GM19455 (cell line): ENCODE measurements around the gene SAMMSON.

Experiments used
- ATAC-seq: cut with Tn5 transposase; IDR thresholded peaks from one replicate; pipeline ENCODE4 v1.9.1; 2021; ENCODE audit not compliant: unreplicated experiment

Gene SAMMSON

DNA sequence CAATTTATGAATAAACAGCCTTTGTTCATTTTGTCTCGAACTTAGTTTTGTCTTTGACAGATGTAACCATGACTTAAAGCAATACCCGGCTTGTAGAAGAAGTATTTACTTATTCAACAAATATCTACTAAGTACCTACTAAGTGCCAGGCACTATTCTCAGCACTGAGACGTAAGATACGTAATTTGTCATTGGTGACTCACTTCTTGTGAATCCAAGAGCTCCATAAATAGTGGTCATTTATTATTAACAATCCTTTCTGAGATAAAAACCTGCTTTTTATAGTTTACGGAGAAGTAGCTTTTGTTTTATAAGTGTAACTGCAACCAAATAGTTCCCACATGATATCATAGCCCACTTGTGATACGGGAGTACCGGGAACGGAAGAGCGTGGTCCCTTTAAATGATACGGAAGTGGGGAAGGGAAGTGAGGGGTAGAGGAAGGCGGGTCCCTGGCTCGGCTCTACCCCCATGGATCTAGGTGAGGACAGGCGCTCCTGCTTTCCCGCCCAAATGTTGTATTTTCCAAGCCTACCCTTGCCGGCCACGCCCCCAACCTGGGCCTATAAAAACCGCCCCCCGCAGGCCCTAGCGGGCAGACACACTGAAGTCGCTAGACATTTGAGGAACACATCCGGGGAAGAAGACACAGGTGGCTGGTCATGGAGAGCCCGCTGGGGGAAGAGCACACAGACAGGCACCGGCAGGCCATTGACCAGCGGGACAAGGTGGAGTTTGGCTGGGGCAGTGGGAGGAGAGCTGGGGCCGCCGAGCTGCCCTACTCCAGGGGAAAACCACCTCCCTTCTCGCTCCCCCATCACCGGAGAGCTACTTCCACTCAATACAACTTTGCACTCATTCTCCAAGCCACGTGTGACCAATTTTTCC is at the start of gene SAMMSON:
TSS of gene SAMMSON (plus strand) at position 594 of the 888 bp plus-strand sequence.
- ATAC-seq: no peak

DNA sequence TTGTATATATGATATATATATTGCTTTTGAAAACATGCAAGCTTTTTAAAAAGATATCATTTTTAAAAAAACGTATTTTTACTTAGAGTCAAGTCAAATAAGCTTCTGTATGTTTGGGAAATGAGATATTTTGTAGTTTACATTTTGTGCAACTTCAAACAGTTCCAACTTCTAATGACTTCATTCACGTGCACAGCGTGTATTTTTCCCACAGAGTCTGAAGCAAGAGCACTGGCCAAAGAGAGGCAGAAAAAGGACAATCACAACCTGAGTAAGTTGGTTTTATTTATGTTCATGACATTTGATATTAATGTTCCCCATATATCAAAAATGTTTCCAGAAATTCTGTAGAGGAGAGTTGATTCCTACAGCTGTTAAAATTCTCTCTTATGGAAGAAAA is 47.9 kb upstream of the SAMMSON start:
- ATAC-seq: no peak

DNA sequence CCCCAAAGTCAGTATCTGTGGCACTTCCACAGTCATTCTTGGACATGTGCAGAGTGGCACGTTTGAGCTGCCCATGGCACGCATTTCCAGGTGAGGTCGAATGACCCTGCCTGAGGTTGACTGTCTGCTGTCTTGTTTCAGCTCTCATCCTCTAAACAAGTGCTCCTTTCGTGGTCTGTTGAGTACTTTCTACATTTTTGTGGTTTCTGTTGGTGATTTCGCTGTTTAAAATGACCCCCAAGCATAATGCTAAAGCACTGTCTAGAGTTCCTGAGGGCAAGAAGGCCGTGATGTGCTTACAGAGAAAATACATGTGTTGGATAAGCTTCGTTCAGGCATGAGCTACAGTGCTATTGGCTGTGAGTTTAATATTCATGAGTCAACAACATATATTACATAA is 40.0 kb upstream of the SAMMSON start:
- no peak for ATAC-seq

DNA sequence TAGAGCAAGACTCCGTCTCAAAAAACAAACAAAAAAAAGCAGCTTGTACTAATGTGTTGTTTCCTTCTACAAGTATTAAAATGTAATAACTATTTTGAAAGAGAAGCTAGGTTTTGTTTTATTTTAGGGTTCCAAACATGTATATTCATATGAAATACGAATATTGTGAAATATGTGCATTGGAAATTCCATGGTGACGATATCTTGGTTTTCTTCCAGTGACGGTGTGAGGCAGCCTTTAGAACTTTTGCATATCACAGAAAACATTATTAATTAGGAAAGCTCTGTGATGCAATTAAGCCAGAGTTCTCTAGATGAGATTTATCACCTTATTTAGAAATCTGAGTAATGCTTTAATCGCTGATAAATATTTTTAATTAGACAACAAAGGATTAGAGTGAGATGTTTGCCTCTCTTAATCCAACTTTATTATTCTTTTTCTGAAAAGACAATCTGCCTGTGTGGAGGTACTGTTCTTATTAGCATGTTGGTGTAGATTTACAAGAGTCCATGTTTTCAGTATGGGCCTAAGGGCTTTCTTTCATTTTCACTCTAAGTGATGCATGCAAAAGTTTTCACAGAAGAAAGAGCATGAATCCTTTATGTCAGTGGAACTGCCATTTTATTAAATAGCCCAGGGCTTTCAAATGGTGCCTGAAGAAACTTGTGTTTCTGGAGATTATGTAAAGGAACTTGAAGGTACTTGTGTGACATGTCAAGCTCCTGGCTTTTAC is 37.7 kb upstream of the SAMMSON start:
- ATAC-seq: no peak

DNA sequence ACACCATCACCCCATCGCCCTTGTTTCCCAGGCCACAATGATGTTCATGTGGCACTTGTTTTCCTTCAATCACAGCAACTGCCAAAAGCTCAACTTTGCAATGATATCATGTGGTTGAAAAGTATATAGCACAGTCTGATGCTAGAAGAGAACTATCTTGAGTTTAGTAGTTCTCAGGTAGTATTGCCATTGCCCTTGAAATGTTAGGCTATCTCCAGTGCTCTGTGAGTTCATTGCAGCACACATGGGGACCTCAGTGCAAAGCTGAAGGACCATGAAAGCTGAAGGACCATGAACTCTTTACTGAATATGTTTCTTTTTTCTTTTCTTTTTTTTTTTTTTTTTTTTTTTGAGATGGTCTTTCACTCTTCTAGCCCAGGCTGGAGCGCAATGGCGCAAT is 35.9 kb upstream of the SAMMSON start:
- ATAC-seq: no peak

DNA sequence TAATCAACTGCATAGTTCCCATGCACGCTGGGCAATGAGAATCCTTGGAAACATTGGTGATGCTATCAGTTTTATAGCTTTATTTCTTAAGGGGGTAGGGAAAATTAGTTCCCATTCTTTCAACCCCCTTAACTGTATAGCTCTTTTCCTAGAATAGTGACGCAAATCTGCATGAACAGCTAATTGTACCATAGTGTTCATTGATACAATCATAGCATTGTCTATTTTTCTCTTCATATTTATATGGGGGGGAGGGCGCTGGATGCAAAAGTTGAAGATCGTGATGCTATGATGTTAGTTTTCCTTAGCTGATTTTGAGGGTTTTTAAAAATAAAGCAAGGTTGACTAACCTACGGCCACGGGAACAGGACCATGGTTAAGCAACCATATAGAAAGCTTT is 32.4 kb upstream of the SAMMSON start:
- no peak for ATAC-seq

DNA sequence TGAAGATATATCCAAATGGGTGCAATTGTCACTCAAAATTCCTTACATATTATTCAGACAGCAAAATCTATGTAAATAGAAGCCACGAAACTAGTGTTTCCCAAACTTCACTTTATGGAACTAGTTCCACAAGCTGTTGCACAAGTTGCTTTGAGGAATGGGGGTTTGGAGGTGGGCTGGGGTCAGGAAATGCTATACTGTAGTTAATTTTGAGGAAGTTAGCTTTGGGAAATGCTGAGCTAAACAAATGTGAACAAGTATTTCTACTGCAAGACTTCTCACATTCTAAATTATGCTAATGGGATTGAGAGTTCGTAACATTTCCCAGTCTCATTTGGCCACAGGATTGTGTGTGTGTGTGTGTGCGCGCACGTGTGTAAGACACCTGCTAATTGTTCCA is 28.7 kb upstream of the SAMMSON start:
- no peak for ATAC-seq

DNA sequence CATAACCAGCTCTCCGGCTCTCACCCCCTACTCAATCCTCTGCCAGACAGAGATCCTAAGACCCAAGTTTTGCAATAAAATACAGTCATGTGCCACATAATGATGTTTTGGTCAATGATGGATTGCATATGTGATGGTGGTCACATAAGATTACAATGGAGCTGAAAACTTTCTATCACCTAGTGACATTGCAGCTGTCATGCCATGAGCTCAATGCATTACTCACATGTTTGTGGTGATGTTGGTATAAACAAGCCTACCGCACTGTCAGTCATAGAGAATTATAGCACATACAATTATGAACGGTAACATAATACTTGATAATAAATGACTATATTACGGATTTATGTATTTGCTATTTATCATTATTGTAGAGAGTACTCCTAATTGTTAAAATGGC is 26.9 kb upstream of the SAMMSON start:
- ATAC-seq: no peak

DNA sequence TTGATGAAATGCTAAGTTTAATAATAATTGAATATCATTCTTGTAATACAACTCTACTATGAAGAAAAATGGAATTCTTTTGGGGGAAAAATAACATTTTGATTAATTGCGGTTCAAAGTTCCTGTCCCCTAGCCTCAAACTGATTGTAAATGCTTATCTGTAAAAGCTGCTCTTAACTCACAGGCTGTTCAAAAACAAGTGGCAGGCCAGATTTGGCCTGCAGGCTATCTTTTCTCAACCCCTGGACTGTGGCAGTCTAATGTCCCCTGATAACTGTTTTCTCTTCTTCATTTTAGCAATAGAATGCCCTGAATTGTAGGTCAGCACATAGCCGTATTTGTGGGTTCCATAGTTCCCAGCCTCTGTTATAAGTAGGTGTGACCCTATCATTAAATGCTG is 23.5 kb upstream of the SAMMSON start:
- no peak for ATAC-seq

DNA sequence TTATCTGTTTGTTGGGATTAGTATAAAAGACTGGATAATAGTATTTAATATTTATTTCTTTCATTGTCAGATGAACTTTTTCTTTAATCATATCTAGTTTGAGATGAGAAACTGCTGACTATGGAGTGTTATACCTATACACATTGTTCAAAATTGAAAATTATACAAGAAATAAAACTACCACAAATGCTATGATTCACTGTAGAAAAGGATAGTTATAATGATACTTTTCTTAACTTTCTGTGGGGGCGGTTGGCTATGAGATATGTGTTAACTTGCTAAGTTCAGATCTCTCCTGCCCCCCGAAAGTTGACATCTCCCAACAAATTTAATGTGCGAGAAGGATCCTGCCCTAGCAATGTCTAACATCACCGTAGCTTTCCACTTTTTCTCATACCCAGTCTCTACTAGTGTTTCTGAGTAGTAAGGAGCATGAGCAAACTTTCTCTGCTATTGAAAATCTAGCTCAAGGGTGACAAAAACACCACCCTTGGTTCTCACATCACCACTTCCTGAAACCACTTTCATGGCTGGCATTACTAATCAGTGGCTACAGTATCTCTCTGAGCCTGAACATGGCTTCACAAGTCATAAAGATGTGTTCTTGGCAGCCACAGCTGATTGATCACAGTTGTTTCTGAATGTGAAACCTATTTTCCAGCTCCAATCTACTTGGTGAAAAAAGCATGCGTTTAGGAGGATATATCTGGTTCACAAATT is 15.8 kb upstream of the SAMMSON start:
- no peak for ATAC-seq

DNA sequence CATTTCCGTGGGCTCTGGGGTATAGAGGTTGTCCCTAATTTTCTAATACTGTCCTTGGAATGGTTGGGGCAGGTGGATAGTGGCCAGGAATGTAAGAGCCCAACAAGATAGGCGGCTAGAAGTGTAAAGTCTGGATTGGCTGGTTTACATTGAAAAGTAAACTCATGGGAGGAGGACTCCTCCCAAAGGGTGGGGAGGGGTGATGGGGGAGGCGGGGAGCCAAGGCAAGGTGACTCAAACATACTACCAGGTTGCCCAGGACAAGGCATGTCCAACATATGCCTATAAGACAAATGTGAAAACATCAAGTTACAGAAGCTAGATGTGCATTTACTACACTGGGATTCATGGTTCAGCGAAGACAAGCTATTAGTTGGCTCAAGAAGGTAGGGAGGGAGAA is 14.3 kb upstream of the SAMMSON start:
- no peak for ATAC-seq

DNA sequence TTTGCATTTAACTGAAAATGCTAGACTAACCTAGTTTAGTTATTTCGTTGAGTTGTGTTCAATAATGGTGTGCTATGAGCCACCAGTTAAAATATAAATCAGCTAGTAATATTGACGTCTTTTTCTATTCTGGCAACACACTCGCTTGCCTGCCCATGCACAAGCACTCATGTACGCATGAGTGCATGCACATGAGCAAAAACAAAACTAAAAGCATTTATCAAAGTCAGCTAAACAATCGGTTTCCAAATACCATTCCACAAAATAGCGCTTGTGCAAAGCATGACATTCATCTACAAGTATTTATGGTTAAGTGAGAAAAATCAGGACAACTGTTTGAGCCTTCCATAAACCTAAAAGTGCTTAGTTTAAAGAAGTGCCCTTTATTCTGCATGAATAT is 13.1 kb upstream of the SAMMSON start:
- no peak for ATAC-seq

DNA sequence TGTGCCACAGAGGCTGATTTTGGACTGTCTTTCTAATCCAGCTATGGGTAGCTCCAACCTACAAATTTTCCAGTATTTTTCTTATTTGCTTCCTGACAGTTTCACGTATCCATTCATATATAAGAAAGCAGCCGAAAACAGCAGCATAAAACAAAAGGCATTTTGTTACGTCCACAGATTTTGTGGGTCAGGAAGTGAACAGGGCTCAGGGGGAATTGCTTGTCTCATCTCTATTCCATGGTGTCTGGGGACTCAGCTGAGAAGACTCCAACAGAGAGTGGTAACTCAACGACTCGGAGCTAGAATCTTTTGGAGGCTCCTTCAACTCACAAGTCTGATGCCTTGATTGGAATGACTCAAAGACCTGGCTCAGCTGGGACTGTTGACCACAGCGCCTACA is 11.7 kb upstream of the SAMMSON start:
- no peak for ATAC-seq

DNA sequence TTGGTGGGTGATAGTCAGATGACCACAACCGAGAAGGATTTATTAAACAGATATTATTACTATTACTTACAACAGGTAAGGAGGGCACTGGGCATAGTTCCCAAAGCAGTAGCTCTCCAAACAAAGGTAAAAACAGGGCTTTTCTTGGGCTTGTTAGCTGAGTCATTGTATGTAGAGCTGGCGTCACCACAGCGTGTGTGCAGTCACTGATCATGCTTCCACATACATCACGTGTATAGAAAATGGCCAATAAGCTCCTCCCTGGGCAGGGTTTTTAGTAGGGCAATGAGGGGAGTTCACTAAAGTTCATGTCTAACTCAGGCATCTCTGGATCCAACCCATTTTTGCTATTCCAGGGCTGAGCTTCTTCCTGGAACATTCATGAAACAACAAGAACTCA is 5.8 kb upstream of the SAMMSON start:
- no peak for ATAC-seq

DNA sequence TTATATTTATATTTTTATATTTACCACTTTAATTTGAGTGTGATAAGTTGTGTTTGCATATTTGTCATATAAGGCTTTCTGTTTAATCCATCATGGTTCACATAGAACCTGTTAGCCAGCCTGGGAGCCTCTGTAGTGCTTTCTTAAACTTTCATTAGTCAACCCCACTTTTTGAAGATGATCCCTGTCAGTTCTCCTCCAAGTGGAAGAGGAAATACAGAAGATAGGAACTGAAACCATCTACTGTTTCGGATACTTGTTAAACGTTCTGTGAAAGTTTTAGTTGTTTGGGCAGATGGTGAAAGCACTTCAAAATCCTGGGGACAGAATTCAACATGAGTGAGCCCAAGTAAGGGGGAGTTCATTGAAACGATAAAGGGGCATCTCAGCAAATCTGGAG is 4.6 kb upstream of the SAMMSON start:
- no peak for ATAC-seq

DNA sequence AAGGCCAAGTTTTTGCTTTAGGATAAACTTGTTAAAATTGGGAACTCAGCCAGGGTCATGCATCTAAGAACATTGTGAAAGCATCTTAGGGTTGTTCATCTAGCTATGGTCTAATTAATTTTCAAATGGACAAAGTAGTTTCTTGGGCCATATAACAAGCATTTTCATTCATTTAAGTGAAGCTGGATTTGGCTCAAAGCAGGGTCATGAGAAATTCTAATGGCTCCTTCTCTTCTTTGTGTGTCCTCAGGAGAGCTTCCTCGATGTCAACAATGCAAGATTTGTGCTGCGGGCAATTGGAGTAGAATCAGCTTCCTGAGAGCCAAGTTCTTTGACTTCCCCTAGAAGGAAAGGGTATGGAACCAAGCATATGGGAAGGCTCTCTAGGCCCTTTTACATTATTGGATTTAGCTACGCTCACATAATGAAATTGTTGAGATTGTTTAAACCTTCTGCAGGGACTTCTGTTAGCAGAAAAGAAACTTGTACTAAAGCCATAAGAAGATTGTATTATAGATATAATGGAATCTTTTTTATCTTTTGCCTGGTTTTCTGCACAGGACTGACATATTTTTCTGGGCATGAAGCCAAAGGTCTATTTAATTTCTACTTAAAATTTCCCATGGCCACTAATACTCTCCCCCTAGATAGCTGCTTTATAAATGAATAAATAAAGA is 1.8 kb upstream of the SAMMSON start:
- no peak for ATAC-seq

DNA sequence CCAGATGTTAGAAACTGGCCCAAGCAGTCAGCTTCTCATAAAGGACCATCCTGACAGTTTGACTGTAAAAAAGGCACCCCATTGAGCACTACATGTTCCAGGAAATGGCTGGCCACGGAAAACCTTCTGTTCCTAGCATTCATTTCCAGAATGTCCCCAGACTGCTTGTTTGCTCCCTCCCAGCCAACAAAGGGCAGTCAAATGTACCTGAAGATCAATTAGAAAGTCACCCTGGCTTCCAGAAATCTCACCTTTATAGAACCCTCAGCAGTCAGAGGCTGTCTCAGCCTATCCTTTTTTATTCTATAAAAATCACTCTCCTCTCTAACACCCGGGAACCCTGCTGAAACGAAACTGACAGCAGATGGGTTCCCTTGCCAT is 784 bp upstream of the SAMMSON start:
- ATAC-seq: no peak

DNA sequence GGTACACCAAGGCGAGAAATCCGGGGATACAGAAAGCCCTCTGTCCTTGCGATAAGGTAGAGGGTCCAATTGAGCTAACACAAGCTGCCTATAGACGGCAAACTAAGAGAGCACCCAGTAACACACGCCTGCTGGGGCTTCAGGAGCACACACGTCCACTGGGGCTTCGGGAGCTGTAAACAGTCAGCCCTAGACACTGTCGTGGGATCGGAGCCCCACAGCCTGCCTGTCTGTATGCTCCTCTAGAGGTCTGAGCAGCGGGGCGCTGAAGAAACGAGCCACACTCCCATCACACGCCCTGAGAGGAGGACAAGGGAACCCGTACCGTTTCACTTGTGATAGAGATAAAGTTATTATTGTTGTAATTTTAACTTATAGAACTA is 486 bp downstream of the SAMMSON start:
- ATAC-seq: no peak

DNA sequence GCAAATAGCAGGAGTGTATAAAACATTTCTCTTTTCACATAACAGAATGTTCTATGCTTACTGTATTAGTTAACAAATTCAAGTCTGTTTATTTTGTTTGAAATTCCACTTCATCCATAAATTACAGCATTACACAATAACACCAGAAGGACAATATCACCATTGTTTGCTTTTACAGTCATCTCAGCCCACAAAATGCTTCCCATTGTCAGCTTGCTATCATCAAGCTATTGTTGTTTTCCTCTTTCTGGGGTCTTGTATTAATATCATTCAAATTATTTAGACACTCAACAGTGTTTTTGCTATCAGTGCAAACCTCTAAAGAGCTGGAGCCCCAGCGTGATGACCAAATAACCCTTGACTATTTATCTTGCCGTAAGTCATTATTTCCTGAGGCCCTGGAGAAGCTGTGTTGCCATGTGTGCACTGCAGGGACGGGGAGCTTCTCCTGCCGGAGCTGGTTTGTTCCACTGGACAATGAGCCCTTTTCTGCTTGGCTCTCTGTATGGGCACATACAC is 1.1 kb downstream of the SAMMSON start:
- ATAC-seq: no peak

DNA sequence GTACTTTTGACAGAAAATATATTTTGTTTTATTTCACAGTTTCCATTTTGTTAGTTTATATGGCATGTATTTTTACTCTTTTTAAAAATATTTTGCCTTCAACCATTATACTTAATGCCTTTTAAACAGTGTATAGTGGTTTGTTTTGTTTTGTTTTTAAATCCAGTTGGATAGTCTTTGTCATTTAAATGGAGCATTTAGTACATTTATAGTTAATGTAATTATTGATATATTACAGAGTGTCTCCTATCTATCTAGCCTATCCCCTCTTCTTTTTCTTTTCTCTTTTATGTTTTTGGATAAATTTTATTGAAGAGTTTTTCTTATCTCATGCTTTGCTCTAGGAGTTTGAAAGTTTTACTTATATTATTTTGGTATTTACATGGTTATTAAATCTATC is 3.6 kb downstream of the SAMMSON start:
- no peak for ATAC-seq

DNA sequence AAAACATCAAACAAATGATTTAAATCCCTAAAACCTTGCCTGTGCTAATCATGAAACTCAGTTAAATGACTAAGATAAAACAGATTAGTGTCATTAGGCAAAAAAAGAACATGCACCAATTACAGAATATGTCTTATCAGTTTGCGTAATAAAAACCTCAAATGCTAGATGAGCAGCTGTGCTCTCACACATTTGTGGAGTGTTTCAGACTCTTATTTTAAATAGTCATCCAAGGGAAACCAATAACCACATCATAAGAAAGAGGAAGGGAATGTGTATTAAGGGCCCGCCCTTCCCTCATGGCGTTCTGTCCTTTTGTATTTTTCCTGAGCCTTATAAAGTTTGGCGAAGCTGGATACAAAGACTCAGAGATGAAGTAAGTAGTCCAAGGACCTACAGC is 6.6 kb downstream of the SAMMSON start:
- no peak for ATAC-seq
